GM10248 (cell line): ENCODE results near the gene ACOXL.

Experiments used
- CTCF ChIA-PET: fragments of 300-600 bp; sonication (Branson Sonifier 250); formaldehyde crosslinking; extraction: SDS; loops from one replicate; lab custom pipeline; 2021; ENCODE audit warnings: antibody characterized with exemption; lab: Yijun Ruan, JAX
- POLR2A ChIA-PET: fragments of 350-650 bp; sonication (Branson Sonifier 250); formaldehyde crosslinking; extraction: SDS; loops from one replicate; lab custom pipeline; 2020; ENCODE audit warnings: antibody characterized with exemption; lab: Yijun Ruan, JAX
- DNase-seq: peaks from one replicate; pipeline ENCODE4 v3.0.0; 2012; ENCODE audit errors: extremely low spot score
- TF ChIP-seq, protein P1 (sequence below): IDR thresholded peaks from 2 replicates; pipeline ENCODE4 v1.5.1; 2012; ENCODE audit warnings: mild to moderate bottlenecking, low read depth; ENCODE audit errors: extremely low read depth, missing control alignments, control extremely low read depth

ACOXL gene

DNA sequence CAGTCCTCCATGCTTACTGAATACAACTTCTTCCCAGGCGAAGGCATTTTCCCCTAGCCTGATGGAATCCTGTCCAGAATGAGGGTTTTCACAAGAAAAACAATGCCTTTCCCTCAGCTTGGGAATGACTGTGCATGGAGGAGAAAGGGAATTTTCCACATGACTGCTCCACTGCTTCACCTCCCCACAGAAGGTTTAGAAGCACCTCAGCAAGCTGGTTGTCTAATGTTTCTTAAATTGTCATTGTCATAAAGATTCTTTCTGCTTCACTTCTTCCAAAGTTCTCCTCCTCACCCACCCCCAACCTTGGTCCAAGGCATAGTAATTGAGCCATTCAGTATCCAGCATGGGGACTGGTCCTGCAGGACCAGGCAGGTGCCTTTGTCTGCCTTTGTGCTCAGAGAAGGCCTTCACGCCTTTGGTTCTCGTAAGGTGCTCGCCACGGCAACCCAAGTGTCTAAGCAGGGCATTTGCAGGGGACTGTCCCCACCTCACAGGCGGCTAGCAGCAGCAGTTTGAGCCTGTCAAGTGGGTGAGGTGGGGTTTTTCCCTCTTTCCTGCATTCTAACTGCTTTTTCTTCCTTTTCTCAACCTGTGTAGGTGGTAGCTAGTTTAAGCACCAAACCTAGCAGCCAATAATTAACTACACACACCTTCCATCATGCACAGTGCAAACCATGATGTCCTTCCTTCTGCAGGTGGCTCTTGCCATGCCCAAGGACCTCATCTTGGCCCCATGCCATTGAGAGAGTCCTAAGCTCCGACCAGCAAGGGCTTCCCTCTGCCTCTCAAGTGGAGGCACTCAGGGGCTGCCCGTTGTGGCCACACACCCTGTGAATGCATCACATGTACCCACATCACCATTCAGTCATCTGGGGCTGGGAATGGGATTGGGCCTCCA is 322.7 kb downstream of the ACOXL start:
- ChIA-PET CTCF (interaction anchor here (1.0 to 2.7 kb wide), 8 partner anchors 8 to 243 kb away, joined by 3 to 9 read pairs (median 4); no protein-coding TSS in a partner anchor), POLR2A (no interaction called here)
- TF ChIP-seq, protein P1, sequence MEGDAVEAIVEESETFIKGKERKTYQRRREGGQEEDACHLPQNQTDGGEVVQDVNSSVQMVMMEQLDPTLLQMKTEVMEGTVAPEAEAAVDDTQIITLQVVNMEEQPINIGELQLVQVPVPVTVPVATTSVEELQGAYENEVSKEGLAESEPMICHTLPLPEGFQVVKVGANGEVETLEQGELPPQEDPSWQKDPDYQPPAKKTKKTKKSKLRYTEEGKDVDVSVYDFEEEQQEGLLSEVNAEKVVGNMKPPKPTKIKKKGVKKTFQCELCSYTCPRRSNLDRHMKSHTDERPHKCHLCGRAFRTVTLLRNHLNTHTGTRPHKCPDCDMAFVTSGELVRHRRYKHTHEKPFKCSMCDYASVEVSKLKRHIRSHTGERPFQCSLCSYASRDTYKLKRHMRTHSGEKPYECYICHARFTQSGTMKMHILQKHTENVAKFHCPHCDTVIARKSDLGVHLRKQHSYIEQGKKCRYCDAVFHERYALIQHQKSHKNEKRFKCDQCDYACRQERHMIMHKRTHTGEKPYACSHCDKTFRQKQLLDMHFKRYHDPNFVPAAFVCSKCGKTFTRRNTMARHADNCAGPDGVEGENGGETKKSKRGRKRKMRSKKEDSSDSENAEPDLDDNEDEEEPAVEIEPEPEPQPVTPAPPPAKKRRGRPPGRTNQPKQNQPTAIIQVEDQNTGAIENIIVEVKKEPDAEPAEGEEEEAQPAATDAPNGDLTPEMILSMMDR: no peak
- DNase-seq: peak; percentile 80

DNA sequence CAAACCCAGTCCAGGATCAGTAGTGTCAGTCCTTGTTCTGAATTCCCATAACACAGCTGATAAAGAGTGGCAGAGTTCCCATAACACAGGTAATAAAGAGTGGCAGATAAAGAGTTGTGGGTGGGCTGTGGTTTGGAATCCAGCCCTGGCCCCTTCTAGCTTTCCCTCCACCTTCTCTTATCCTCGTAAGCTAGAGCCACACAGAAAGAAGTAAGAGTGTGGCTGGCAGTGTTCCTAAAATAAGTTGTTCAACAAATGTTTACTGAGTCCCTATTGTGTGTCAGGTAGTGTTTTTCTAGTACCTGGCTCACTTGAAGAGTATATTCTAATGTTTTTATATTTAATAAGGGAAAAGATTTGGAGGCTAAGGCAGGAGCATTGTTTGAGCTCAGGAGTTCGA is 323.4 kb downstream of the ACOXL start:
- no peak for DNase-seq
- TF ChIP-seq, protein P1: no peak
- ChIA-PET CTCF (interaction anchor here (1.0 to 2.7 kb wide), 7 partner anchors 9 to 244 kb away, joined by 3 to 9 read pairs (median 4); no protein-coding TSS in a partner anchor), POLR2A (interaction anchor here (1.8 kb wide), 1 partner anchor 65 kb away, joined by 8 read pairs; the partner anchor contains the start of gene BCL2L11)

DNA sequence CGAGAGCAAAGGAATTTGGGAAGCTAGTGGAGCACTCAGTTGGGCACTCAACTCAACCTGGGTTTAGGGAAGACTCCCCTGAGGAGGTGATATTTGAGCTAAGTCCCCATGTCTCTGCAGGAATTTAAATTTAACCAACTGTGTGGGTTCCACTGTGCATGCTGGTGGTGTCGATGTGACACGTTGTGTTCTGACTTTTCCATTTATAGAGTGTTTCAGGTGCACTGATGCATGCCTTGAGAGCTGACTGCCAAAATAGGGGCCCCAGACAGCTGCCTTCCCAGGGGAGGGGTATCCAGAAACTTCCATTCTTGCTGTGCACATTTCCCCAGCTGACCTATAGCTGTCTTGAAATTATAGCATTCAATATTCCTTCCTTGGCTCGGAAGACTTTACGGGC is 324.7 kb downstream of the ACOXL start:
- DNase-seq: no peak
- TF ChIP-seq, protein P1: no peak
- ChIA-PET CTCF (interaction anchor here (1.2 to 2.5 kb wide), 7 partner anchors 9 to 244 kb away, joined by 3 to 8 read pairs (median 4); no protein-coding TSS in a partner anchor), POLR2A (interaction anchor here (1.8 kb wide), 1 partner anchor 64 kb away, joined by 8 read pairs; the partner anchor contains the start of gene BCL2L11)

DNA sequence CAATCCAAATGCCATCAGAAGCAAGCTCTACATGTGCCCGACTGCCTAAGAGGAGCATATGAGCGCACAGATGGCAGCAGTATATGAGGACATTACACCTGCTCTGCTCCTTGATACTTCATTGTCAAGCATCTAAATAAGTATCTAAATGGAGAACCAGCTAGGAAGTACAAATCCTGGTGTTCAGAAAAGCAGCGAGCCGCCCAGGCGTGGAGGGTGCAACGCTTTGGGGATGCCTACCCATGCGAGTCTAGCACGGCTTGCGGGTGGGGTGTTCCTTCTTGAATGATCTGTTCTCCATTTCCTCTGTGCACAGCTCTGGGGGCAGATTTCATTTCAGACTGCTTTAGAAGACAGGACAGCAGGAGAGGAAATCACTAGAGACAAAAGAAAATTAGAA is 325.3 kb downstream of the ACOXL start:
- TF ChIP-seq, protein P1: no peak
- DNase-seq: no peak
- POLR2A ChIA-PET: interaction anchor here (1.8 kb wide), 1 partner anchor 63 kb away, joined by 8 read pairs; the partner anchor contains the start of gene BCL2L11
- CTCF ChIA-PET: interaction anchor here (1.2 to 2.5 kb wide), 8 partner anchors 9 to 244 kb away, joined by 3 to 8 read pairs (median 3); no protein-coding TSS in a partner anchor

DNA sequence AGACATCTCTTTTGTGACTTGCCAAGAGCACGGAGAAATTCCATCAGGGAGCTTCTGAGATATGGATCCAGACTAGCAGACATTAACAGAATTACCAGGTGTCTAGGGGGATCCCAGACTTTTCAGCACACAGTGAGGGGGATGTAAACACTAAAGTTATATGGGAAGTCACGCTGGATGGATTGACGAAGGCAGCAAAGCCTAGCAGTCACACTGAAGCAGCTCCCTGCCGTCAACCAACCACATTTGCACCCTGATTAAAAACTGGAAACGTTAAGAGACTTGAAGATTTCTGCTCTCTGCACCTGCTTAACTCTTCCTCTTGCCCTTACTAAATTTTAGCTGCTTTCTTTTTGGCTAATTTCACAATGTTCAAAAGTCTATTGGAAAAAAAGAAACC is 325.9 kb downstream of the ACOXL start:
- TF ChIP-seq, protein P1: no peak
- CTCF ChIA-PET: interaction anchor here (1.2 to 2.5 kb wide), 5 partner anchors 10 to 55 kb away, joined by 3 to 8 read pairs (median 3); no protein-coding TSS in a partner anchor
- POLR2A ChIA-PET: no interaction called here
- DNase-seq: no peak

DNA sequence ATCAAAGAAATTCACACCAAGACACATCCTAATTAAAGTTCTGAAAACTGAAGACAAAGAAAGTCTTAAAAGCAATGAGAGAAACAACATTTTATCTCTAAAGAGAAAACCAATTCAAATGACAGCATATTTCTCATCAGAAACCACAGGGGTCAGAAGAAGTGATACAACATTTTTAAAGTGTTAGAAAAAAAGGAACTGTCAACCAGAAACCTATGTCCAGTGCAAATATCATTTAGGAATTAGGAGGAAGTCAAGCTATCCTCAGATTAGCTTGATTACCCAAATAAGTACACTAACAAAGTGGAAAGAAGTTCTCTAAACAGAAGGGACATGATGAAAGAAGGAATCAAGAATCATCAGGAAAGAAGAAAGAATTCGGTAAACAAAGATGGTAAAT is 328.8 kb downstream of the ACOXL start:
- no peak for DNase-seq
- CTCF ChIA-PET: interaction anchor here (2.6 kb wide), 1 partner anchor 18 kb away, joined by 9 read pairs; no protein-coding TSS in a partner anchor

More for the DNA sequence above, 328.8 kb downstream of the ACOXL start:
- POLR2A ChIA-PET: no interaction called here
- TF ChIP-seq, protein P1: no peak
